K562 (cell line): ENCODE measurements around the gene IGFALS. TPM values are rescaled to one million over a fixed set of nuclear protein-coding genes. Genes with fewer than 3 reads are reported as not detected.

Experiments
- ATAC-seq: fragments of 200-7000 bp; cut with Tn5 transposase; 3 replicates; pipeline ENCODE4 v1.9.1; 2020; ENCODE audit warnings: moderate library complexity
- BruUV-seq: library from RNA; stranded (reverse); fragments of 400-500 nt; replicated peaks from 2 replicates; lab custom pipeline; 2021; lab: Mats Ljungman, UMichigan
- CTCF ChIA-PET: fragments of 300-600 bp; formaldehyde crosslinking; extraction: SDS; loops from one replicate; lab custom pipeline; 2021; ENCODE audit warnings: low intra/inter-chr PET ratio; lab: Yijun Ruan, JAX
- POLR2A ChIA-PET: fragments of 300-600, 350-650 bp; sonication (Branson Sonifier 250); formaldehyde crosslinking; extraction: SDS; loops from one replicate; lab custom pipeline; 2021; ENCODE audit warnings: antibody characterized with exemption, inconsistent platforms; lab: Yijun Ruan, JAX
- DNase-seq, 4 experiments: peaks; one replicate each; pipeline versions ENCODE4 v3.0.0 to v3.0.0-alpha.2; 2011 to 2018; ENCODE audit warnings: low spot score in 3 of 4, mixed read lengths in 3 of 4; ENCODE audit errors: extremely low read depth in 1 of 4
- FAIRE-seq: peaks from 2 replicates; lab custom pipeline; 2011; peaks lifted over from hg19 to GRCh38; lab: Jason Lieb, UNC
- H2AFZ ChIP-seq: 2 replicates; pipeline ENCODE4 v1.6.0; 2011; ENCODE audit warnings: low read depth, low read length, control low read depth, inconsistent platforms
- H3K27ac ChIP-seq: fragments of 200-600 bp; 3 replicates; pipeline ENCODE4 v1.8.0; 2011; ENCODE audit warnings: low read depth, mild to moderate bottlenecking, control low read depth, inconsistent platforms, low read length, moderate library complexity, mixed read lengths; ENCODE audit errors: extremely low read depth
- H3K27me3 ChIP-seq, 2 experiments: fragments of 300-600 bp in 1 of 2; 2 replicates in 1 of 2; 3 replicates in 1 of 2; pipeline versions ENCODE4 v1.6.0 to v1.8.0; 2011; ENCODE audit warnings: inconsistent platforms in 2 of 2, low read length in 2 of 2, mild to moderate bottlenecking in 1 of 2, mixed read lengths in 1 of 2, moderate library complexity in 1 of 2; ENCODE audit not compliant: control insufficient read depth in 2 of 2, insufficient read depth in 2 of 2
- H3K36me3 ChIP-seq: fragments of 300-600 bp; 3 replicates; pipeline ENCODE4 v1.8.0; 2011; ENCODE audit warnings: mild to moderate bottlenecking, low read length, inconsistent platforms; ENCODE audit not compliant: control insufficient read depth, insufficient read depth
- H3K4me1 ChIP-seq, 2 experiments: fragments of 200-600 bp in 1 of 2; replicated peaks in 1 of 2; 2 replicates in 1 of 2; 3 replicates in 1 of 2; pipeline versions ENCODE4 v1.5.1 to v1.8.0; 2011; ENCODE audit warnings: inconsistent platforms in 2 of 2, low read length in 2 of 2, mild to moderate bottlenecking in 1 of 2, mixed read lengths in 1 of 2, moderate library complexity in 1 of 2; ENCODE audit not compliant: control insufficient read depth in 2 of 2, insufficient read depth in 2 of 2
- H3K4me2 ChIP-seq: 2 replicates; pipeline ENCODE4 v1.6.1; 2011; ENCODE audit warnings: low read length, control low read depth, inconsistent platforms, mixed read lengths; ENCODE audit not compliant: insufficient read depth
- H3K4me3 ChIP-seq: fragments of 200-600 bp; sonication (generic), shearing (Covaris generic); 2 replicates; pipeline ENCODE4 v1.5.1; 2016; ENCODE audit warnings: control low read depth, inconsistent platforms
- H3K79me2 ChIP-seq: fragments of 200-600 bp; 3 replicates; pipeline ENCODE4 v1.8.0; 2011; ENCODE audit warnings: low read length, inconsistent platforms; ENCODE audit not compliant: control insufficient read depth, insufficient read depth
- H3K9ac ChIP-seq, 2 experiments: 2 replicates each; pipeline versions ENCODE4 v1.6.0 to v1.6.1; 2011; ENCODE audit warnings: low read depth in 2 of 2, low read length in 2 of 2, control low read depth in 1 of 2, inconsistent platforms in 1 of 2, mild to moderate bottlenecking in 1 of 2, mixed read lengths in 1 of 2; ENCODE audit not compliant: insufficient read depth in 1 of 2
- H3K9me1 ChIP-seq: one replicate; pipeline ENCODE4 v1.6.0; 2011; ENCODE audit warnings: inconsistent platforms, mild to moderate bottlenecking, low read length, moderate library complexity; ENCODE audit not compliant: control insufficient read depth, insufficient read depth
- H3K9me3 ChIP-seq: replicated peaks from 2 replicates; pipeline ENCODE4 v1.5.1; 2011; ENCODE audit warnings: low read depth, low read length, inconsistent platforms; ENCODE audit not compliant: control insufficient read depth, insufficient read depth
- H4K20me1 ChIP-seq: replicated peaks from 2 replicates; pipeline ENCODE4 v1.6.1; 2011; ENCODE audit warnings: low read length, inconsistent platforms, mixed read lengths; ENCODE audit not compliant: control insufficient read depth, insufficient read depth
- CBFB ChIP-seq: sonication (generic); formaldehyde crosslinking; IDR thresholded peaks from 2 replicates; pipeline ENCODE4 v1.4.0; 2020; ENCODE audit warnings: mild to moderate bottlenecking, missing genetic modification reagents
- CGGBP1 ChIP-seq: fragments of 250-450 bp; sonication (Bioruptor Pico); IDR thresholded peaks from 2 replicates; pipeline ENCODE4 v1.9.0; 2021; ENCODE audit warnings: mild to moderate bottlenecking
- CREM ChIP-seq: IDR thresholded peaks from 2 replicates; pipeline ENCODE4 v1.6.1; 2014; ENCODE audit warnings: antibody characterized with exemption, low read depth
- DMBX1 ChIP-seq: fragments of 250-450 bp; sonication (Bioruptor Pico); IDR thresholded peaks from 2 replicates; pipeline ENCODE4 v1.8.0; 2022; ENCODE audit warnings: inconsistent platforms, mild to moderate bottlenecking, moderate library complexity, borderline replicate concordance
- FOSL1 ChIP-seq: fragments of 200-800 bp; sonication (Bioruptor generic); conservative IDR thresholded peaks from 2 replicates; pipeline ENCODE4 v1.6.1; 2016; ENCODE audit warnings: missing genetic modification characterization, missing compliant biosample characterization
- JUND ChIP-seq, 2 experiments: IDR thresholded peaks; 2 replicates in 1 of 2; 3 replicates in 1 of 2; pipeline ENCODE4 v1.6.1; 2011; ENCODE audit warnings: borderline replicate concordance in 2 of 2, low read depth in 2 of 2, low read length in 2 of 2, improper control_type of control experiment in 1 of 2, missing biosample characterization in 1 of 2, missing genetic modification characterization in 1 of 2, missing genetic modification reagents in 1 of 2
- MAFF ChIP-seq: IDR thresholded peaks from 2 replicates; pipeline ENCODE4 v1.6.1; 2012; ENCODE audit warnings: low read length, improper control_type of control experiment
- NFIC ChIP-seq: fragments of 450-650 bp; IDR thresholded peaks from 2 replicates; pipeline ENCODE4 v1.6.1; 2017; ENCODE audit warnings: mild to moderate bottlenecking, inconsistent platforms
- NFYB ChIP-seq: IDR thresholded peaks from 2 replicates; pipeline ENCODE4 v1.6.1; 2011; ENCODE audit warnings: mild to moderate bottlenecking, moderate library complexity; ENCODE audit not compliant: insufficient read length; ENCODE audit errors: extremely low read depth
- NR2C2 ChIP-seq, 2 experiments: fragments of 200-800 bp in 1 of 2; sonication (Bioruptor generic) in 1 of 2; sonication (generic) in 1 of 2; formaldehyde crosslinking in 1 of 2; IDR thresholded peaks; 2 replicates each; pipeline versions ENCODE4 v1.6.1 to v1.8.0; 2016 to 2022; ENCODE audit warnings: mild to moderate bottlenecking in 1 of 2, missing compliant biosample characterization in 1 of 2, missing genetic modification characterization in 1 of 2, missing genetic modification reagents in 1 of 2
- PHB2 ChIP-seq: fragments of 450-650 bp; IDR thresholded peaks from 2 replicates; pipeline ENCODE4 v1.6.1; 2017; ENCODE audit warnings: low read depth
- RBM15 ChIP-seq: fragments of 200-400 bp; formaldehyde crosslinking; IDR thresholded peaks from 2 replicates; pipeline ENCODE4 v1.6.1; 2018; ENCODE audit warnings: mild to moderate bottlenecking, low read length, moderate library complexity; ENCODE audit not compliant: insufficient read depth
- TEAD4 ChIP-seq, 2 experiments: sonication (generic) in 1 of 2; formaldehyde crosslinking in 1 of 2; IDR thresholded peaks; 2 replicates each; pipeline versions ENCODE4 v1.6.1 to v1.8.0; 2012 to 2022; ENCODE audit warnings: borderline replicate concordance in 1 of 2, inconsistent platforms in 1 of 2, low read length in 1 of 2, mild to moderate bottlenecking in 1 of 2, missing genetic modification reagents in 1 of 2
- TSC22D4 ChIP-seq: fragments of 450-650 bp; IDR thresholded peaks from 2 replicates; pipeline ENCODE4 v1.6.1; 2016; ENCODE audit warnings: missing genetic modification characterization, missing biosample characterization, control low read depth
- U2AF2 ChIP-seq: fragments of 200-400 bp; formaldehyde crosslinking; optimal IDR thresholded peaks from 2 replicates; pipeline ENCODE3; 2017; ENCODE audit warnings: low read depth, mild to moderate bottlenecking, low read length
- ZBTB7A ChIP-seq: IDR thresholded peaks from 2 replicates; pipeline ENCODE4 v1.6.1; 2011; ENCODE audit warnings: low read depth, mild to moderate bottlenecking, low read length, moderate library complexity, borderline replicate concordance; ENCODE audit not compliant: control insufficient read depth
- ZFP30 ChIP-seq: fragments of 250-450 bp; sonication (Bioruptor Pico); IDR thresholded peaks from 2 replicates; pipeline ENCODE4 v1.8.0; 2022; ENCODE audit warnings: moderate library complexity, mild to moderate bottlenecking, inconsistent platforms, borderline replicate concordance
- ZNF551 ChIP-seq: fragments of 250-450 bp; sonication (Bioruptor Pico); IDR thresholded peaks from 2 replicates; pipeline ENCODE4 v1.5.0; 2021; ENCODE audit warnings: mild to moderate bottlenecking, moderate library complexity
- ZNF668 ChIP-seq: fragments of 250-450 bp; sonication (Bioruptor Pico); IDR thresholded peaks from 2 replicates; pipeline ENCODE4 v1.8.0; 2022; ENCODE audit warnings: mild to moderate bottlenecking, inconsistent platforms
- WGBS: fragments of 100-300 bp; shearing (Covaris generic); methylation state at CpG from one replicate; pipeline ENCODE4 v1.1.6; 2016; ENCODE audit warnings: low coverage, mixed read lengths; ENCODE audit not compliant: insufficient coverage; ENCODE audit errors: missing lambda C conversion rate; 5-methylcytosine and 5-hydroxymethylcytosine counted together
- in situ Hi-C: fragments of 300-500 bp; cut with MboI; formaldehyde crosslinking; loops from 4 replicates; pipeline ENCODE4 v1.15.0; 2018; ENCODE audit warnings: inconsistent platforms, mixed read lengths
- intact Hi-C: fragments of 100-400 bp; cut with micrococcal nuclease; formaldehyde crosslinking; loops from 2 replicates; pipeline ENCODE4 v1.14.2; 2022
- polyA plus RNA-seq, 8 experiments: library from polyadenylated mRNA; depleted of rRNA in 4 of 8; stranded (reverse) in 5 of 8; unstranded in 3 of 8; fragments of >200 nt; fragmentation: Nextera tagmentation in 2 of 8; fragmentation: Illumina TruSeq in 1 of 8; extraction: Ambion mirVana in 2 of 8; extraction: Trizol in 1 of 8; gene quantifications; 2 replicates each; pipeline versions ENCODE4 v1.2.1 to v1.2.3, GENCODE V29; 2011 to 2014; ENCODE audit warnings: inconsistent platforms in 1 of 8, missing spikeins in 1 of 8
- total RNA-seq, 7 experiments: library from RNA; depleted of rRNA in 6 of 7; stranded (reverse); fragments of >200 nt in 6 of 7; fragmentation: Illumina TruSeq in 2 of 7; extraction: Trizol in 2 of 7; gene quantifications; 2 replicates each; pipeline versions ENCODE4 v1.2.1 to v1.2.3, GENCODE V29; 2011 to 2021; ENCODE audit warnings: low replicate concordance in 1 of 7
- TF ChIP-seq, protein P1 (sequence below): fragments of 450-650 bp; IDR thresholded peaks from one replicate; pipeline ENCODE4 v1.6.1; 2018; ENCODE audit warnings: mild to moderate bottlenecking, moderate library complexity; ENCODE audit not compliant: partially characterized antibody

Gene IGFALS
- total and polyA plus RNA-seq, 9 of the 15 experiments (the other 6 are each of a cell fraction or from before 2014, with no cell fraction given), result not detected

DNA sequence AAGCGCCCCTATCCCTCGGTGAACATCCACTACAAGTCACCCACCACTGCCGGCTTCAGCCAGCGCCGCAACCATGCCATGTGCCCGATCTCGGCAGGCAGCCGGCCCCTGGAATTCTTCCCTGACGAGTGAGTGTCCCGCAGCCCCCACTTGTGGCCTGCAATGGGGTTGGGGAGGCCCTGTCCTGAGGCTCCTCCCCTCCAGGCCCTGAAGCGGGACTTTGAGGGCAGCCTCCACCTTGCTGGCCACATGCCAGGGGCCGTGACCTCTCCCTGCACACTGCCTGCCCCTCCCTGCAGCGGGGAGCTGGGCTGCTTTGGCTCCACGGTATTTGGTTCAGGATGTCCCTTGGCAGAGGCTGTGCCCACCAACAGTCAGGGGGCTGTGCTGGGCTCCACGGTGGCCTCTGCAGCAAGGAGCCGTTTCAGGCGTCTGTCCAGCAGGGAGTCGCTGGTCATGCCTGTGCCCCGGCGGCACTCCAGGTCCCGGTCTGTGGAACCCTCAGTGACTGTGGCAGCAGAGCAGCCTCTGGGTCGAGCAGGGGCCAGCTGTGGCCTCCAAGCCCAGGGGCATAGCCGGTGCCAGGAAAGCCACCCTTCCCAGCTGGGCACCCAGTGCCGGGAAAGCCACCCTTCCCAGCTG is 30.5 kb downstream of the IGFALS start:
- Histone ChIP-seq H3K4me2 (no peak overlapping the region; the same call in 1 of the 2 replicates), H4K20me1 (no peaks in the 10 kb centered on the region), H2AFZ (0 out of 2 replicates have a peak overlapping the region, but pooled peaks have one; percentile 51), H3K27me3 (no peaks in the 10 kb centered on the region), H3K9ac (peak overlapping the region; percentile 34 to 79), H3K4me3 (no peak overlapping the region), H3K9me1 (no peaks in the 10 kb centered on the region), H3K9me3 (no peaks in the 10 kb centered on the region), H3K4me1 (peaks cover 9 to 84% of the 10 kb centered on the region in 2 experiments; a peak in 4 of 5 replicates), H3K79me2 (no peaks in the 10 kb centered on the region; the same call in 2 of the 3 replicates), H3K36me3 (peaks cover 72% of the 10 kb centered on the region; the same call in 2 of the 3 replicates), H3K27ac (peak overlapping the region; percentile 35; the same call in 1 of the 3 replicates)
- peak; percentile 76 for FAIRE-seq
- BruUV-seq, result no TSS peak
- ChIA-PET CTCF (no interaction called here), POLR2A (interaction anchor here (0.6 to 1.6 kb wide), 2 partner anchors 9 to 1045 kb away, joined by 3 to 9 read pairs; partner anchors contain the start of genes EME2 and MRPS34)
- intact Hi-C loops, result no loop called here
- 65% methylated on average over 18 of the region's 24 CpGs for WGBS
- in situ Hi-C loops, result loop anchor here (5.0 kb wide), 1 partner anchor 51 kb away; no protein-coding TSS in a partner anchor
- peak; percentile 79 for ATAC-seq
- peak; percentile 77 to 85 (median 81) for DNase-seq
- TF ChIP-seq NFIC (peak; percentile 98), RBM15 (no peak), TEAD4 (IDR thresholded peaks at IDR 0.05; ENCODE audit: low read length) (0 out of 2 replicates have a peak, but pooled peaks have one; percentile 3), TEAD4 (CRISPR knock-in tag; IDR thresholded peaks at IDR 0.05; ENCODE audit: borderline replicate concordance) (no peak), CGGBP1 (CRISPR knock-in tag) (no peak), PHB2 (no peak), CBFB (CRISPR knock-in tag) (0 out of 2 replicates have a peak, but pooled peaks have one; percentile 13), FOSL1 (tag) (no peak), DMBX1 (no peak), MAFF (no peak), ZFP30 (no peak), ZNF551 (no peak), NR2C2 (CRISPR knock-in tag; IDR thresholded peaks at IDR 0.05) (no peak), NR2C2 (tag; IDR thresholded peaks at IDR 0.05) (no peak), TSC22D4 (no peak), JUND (IDR thresholded peaks at IDR 0.05; ENCODE audit: borderline replicate concordance, low read depth, low read length) (no peak), JUND (tag; IDR thresholded peaks at IDR 0.05; ENCODE audit: borderline replicate concordance, low read depth, low read length) (no peak), NFYB (no peak), CREM (no peak), ZNF668 (CRISPR knock-in tag) (no peak), ZBTB7A (no peak), U2AF2 (no peak)
- TF ChIP-seq, protein P1, sequence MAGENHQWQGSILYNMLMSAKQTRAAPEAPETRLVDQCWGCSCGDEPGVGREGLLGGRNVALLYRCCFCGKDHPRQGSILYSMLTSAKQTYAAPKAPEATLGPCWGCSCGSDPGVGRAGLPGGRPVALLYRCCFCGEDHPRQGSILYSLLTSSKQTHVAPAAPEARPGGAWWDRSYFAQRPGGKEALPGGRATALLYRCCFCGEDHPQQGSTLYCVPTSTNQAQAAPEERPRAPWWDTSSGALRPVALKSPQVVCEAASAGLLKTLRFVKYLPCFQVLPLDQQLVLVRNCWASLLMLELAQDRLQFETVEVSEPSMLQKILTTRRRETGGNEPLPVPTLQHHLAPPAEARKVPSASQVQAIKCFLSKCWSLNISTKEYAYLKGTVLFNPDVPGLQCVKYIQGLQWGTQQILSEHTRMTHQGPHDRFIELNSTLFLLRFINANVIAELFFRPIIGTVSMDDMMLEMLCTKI, result no peak
